GM12878 (cell line): ENCODE data around the gene NUFIP1. TPM values are rescaled to one million over a fixed set of nuclear protein-coding genes. Genes with fewer than 3 reads are reported as not detected.

Experiments
- ATAC-seq: fragments of 200-7000 bp; cut with Tn5 transposase; 3 replicates; pipeline ENCODE4 v1.9.1; 2020; ENCODE audit warnings: mild to moderate bottlenecking, moderate library complexity
- BruUV-seq: library from RNA; stranded (reverse); fragments of 400-500 nt; replicated peaks from 2 replicates; lab custom pipeline; 2021; lab: Mats Ljungman, UMichigan
- CTCF ChIA-PET: fragments of 300-600 bp; sonication (Branson Sonifier 250); formaldehyde crosslinking; extraction: SDS; loops from one replicate; lab custom pipeline; 2021; ENCODE audit warnings: inconsistent platforms; lab: Yijun Ruan, JAX
- POLR2A ChIA-PET: fragments of 350-600 bp; formaldehyde crosslinking; extraction: SDS; loops from one replicate; lab custom pipeline; 2021; ENCODE audit warnings: inconsistent platforms; lab: Charles Lee
- RAD21 ChIA-PET: fragments of 300-600 bp; sonication (Branson Sonifier 250); formaldehyde crosslinking; loops from one replicate; lab custom pipeline; 2023; ENCODE audit warnings: antibody characterized with exemption; ENCODE audit not compliant: unreplicated experiment; lab: Charles Lee
- SMC1A ChIA-PET: fragments of 300-600 bp; sonication (Branson Sonifier 250); formaldehyde crosslinking; loops from one replicate; lab custom pipeline; 2023; ENCODE audit not compliant: unreplicated experiment, uncharacterized antibody; lab: Charles Lee
- DNase-seq: peaks from one replicate; pipeline ENCODE4 v3.0.0-alpha.2; 2011; ENCODE audit warnings: low read depth, low spot score
- FAIRE-seq: peaks from 3 replicates; lab custom pipeline; 2011; peaks lifted over from hg19 to GRCh38; lab: Jason Lieb, UNC
- H2AFZ ChIP-seq: 2 replicates; pipeline ENCODE4 v1.6.0; 2011; ENCODE audit warnings: low read depth, low read length, control low read depth; ENCODE audit not compliant: control insufficient read depth
- H3K27ac ChIP-seq: 2 replicates; pipeline ENCODE4 v1.5.1; 2011; ENCODE audit warnings: control low read depth; ENCODE audit not compliant: control insufficient read depth, insufficient read depth
- H3K27me3 ChIP-seq, 2 experiments: replicated peaks in 1 of 2; 2 replicates each; pipeline versions ENCODE4 v1.6.0 to v1.6.1; 2011; ENCODE audit warnings: low read length in 1 of 2; ENCODE audit not compliant: control insufficient read depth in 2 of 2, insufficient read depth in 2 of 2
- H3K36me3 ChIP-seq, 2 experiments: 2 replicates each; pipeline ENCODE4 v1.5.1; 2011; ENCODE audit warnings: low read length in 1 of 2; ENCODE audit not compliant: control insufficient read depth in 2 of 2, insufficient read depth in 2 of 2
- H3K4me1 ChIP-seq: 2 replicates; pipeline ENCODE4 v1.6.1; 2011; ENCODE audit warnings: mild to moderate bottlenecking, low read length, moderate library complexity, mixed read lengths; ENCODE audit not compliant: control insufficient read depth, insufficient read depth
- H3K4me2 ChIP-seq: 2 replicates; pipeline ENCODE4 v1.6.0; 2011; ENCODE audit warnings: control low read depth; ENCODE audit not compliant: control insufficient read depth, insufficient read depth
- H3K4me3 ChIP-seq: fragments of 200-600 bp; sonication (generic); 2 replicates; pipeline ENCODE4 v1.5.1; 2016
- H3K79me2 ChIP-seq: 2 replicates; pipeline ENCODE4 v1.6.0; 2011; ENCODE audit warnings: low read length; ENCODE audit not compliant: control insufficient read depth, insufficient read depth
- H3K9ac ChIP-seq: 2 replicates; pipeline ENCODE4 v1.8.0; 2011; ENCODE audit warnings: low read length, control low read depth, mixed read lengths; ENCODE audit not compliant: control insufficient read depth, insufficient read depth
- H3K9me3 ChIP-seq: replicated peaks from 3 replicates; pipeline ENCODE4 v1.5.1; 2011; ENCODE audit warnings: mild to moderate bottlenecking, low read length; ENCODE audit not compliant: control insufficient read depth, insufficient read depth
- H4K20me1 ChIP-seq: 2 replicates; pipeline ENCODE4 v1.6.0; 2011; ENCODE audit not compliant: control insufficient read depth, insufficient read depth
- CEBPB ChIP-seq, 2 experiments: fragments of 150-350 bp in 1 of 2; IDR thresholded peaks; 2 replicates each; pipeline ENCODE4 v1.6.1; 2012 to 2014; ENCODE audit warnings: low read depth in 2 of 2, low read length in 2 of 2, borderline replicate concordance in 1 of 2, inconsistent platforms in 1 of 2
- CHD2 ChIP-seq: IDR thresholded peaks from 2 replicates; pipeline ENCODE4 v1.6.1; 2011; ENCODE audit warnings: low read depth, low read length, improper control_type of control experiment, borderline replicate concordance
- E2F4 ChIP-seq: IDR thresholded peaks from 2 replicates; pipeline ENCODE4 v1.6.1; 2012; ENCODE audit warnings: low read depth, low read length, improper control_type of control experiment
- ESRRA ChIP-seq: IDR thresholded peaks from 2 replicates; pipeline ENCODE4 v1.6.1; 2012; ENCODE audit warnings: mild to moderate bottlenecking, low read length, improper control_type of control experiment
- GATAD2B ChIP-seq: fragments of 450-650 bp; conservative IDR thresholded peaks from 2 replicates; pipeline ENCODE4 v1.6.1; 2017; ENCODE audit warnings: low read depth, mild to moderate bottlenecking, moderate library complexity
- NR2C2 ChIP-seq: IDR thresholded peaks from 2 replicates; pipeline ENCODE4 v1.6.1; 2011; ENCODE audit warnings: borderline replicate concordance, low read depth; ENCODE audit not compliant: control insufficient read depth, insufficient read length
- PAX5 ChIP-seq: IDR thresholded peaks from 2 replicates; pipeline ENCODE4 v1.6.1; 2011; ENCODE audit warnings: low read depth, low read length, borderline replicate concordance
- POLR2AphosphoS2 ChIP-seq: IDR thresholded peaks from 2 replicates; pipeline ENCODE4 v1.6.1; 2011; ENCODE audit warnings: low read depth, mild to moderate bottlenecking, low read length, improper control_type of control experiment, moderate library complexity
- RB1 ChIP-seq: fragments of 450-650 bp; formaldehyde crosslinking; IDR thresholded peaks from 2 replicates; pipeline ENCODE4 v1.6.1; 2017; ENCODE audit warnings: mild to moderate bottlenecking, borderline replicate concordance
- RELA ChIP-seq: fragments of 450-650 bp; IDR thresholded peaks from 2 replicates; pipeline ENCODE4 v1.8.0; 2014; ENCODE audit warnings: borderline replicate concordance; ENCODE audit not compliant: partially characterized antibody
- TARDBP ChIP-seq: IDR thresholded peaks from 2 replicates; pipeline ENCODE4 v1.6.1; 2016; ENCODE audit warnings: borderline replicate concordance
- WGBS: methylation state at CpG from one replicate; pipeline ENCODE4 v1.1.6; 2016; ENCODE audit warnings: low lambda C conversion rate; ENCODE audit not compliant: insufficient replicate concordance, insufficient coverage; ENCODE audit errors: missing lambda C conversion rate; 5-methylcytosine and 5-hydroxymethylcytosine counted together
- in situ Hi-C: fragments of 300-500 bp; cut with MboI; formaldehyde crosslinking; loops from 9 replicates; pipeline ENCODE4 v1.14.3; 2018; ENCODE audit warnings: mixed read lengths
- intact Hi-C: fragments of 100-400 bp; cut with micrococcal nuclease; formaldehyde crosslinking; loops from one replicate; pipeline ENCODE4 v1.14.2; 2022; ENCODE audit not compliant: unreplicated experiment
- polyA plus RNA-seq, 11 experiments: library from polyadenylated mRNA; depleted of rRNA in 4 of 11; unstranded in 6 of 11; stranded (reverse) in 5 of 11; fragments of >200 nt; fragmentation: Nextera tagmentation in 4 of 11; fragmentation: Illumina TruSeq in 1 of 11; extraction: Ambion mirVana in 4 of 11; extraction: Trizol in 1 of 11; gene quantifications; 1 replicate in 1 of 11; 2 replicates in 10 of 11; pipeline versions ENCODE4 v1.2.1 to v1.2.3, GENCODE V29; 2011 to 2016; ENCODE audit warnings: inconsistent platforms in 2 of 11, missing spikeins in 2 of 11, low read depth in 1 of 11
- total RNA-seq, 4 experiments: library from RNA; depleted of rRNA in 3 of 4; stranded (reverse); fragments of >200 nt in 3 of 4; fragmentation: Illumina TruSeq in 1 of 4; extraction: Trizol in 1 of 4; gene quantifications; 2 replicates each; pipeline versions ENCODE4 v1.2.1 to v1.2.3, GENCODE V29; 2013 to 2021
- TF ChIP-seq, protein P1 (sequence below): IDR thresholded peaks from 2 replicates; pipeline ENCODE4 v1.6.1; 2012; ENCODE audit warnings: improper control_type of control experiment, low read depth, low read length; ENCODE audit not compliant: insufficient replicate concordance
- TF ChIP-seq, protein P2 (sequence below): fragments of 450-650 bp; IDR thresholded peaks from 2 replicates; pipeline ENCODE4 v1.6.1; 2017; ENCODE audit warnings: mild to moderate bottlenecking

NUFIP1 gene
- total and polyA plus RNA-seq, 10 of the 15 experiments (the other 5 are each of a cell fraction or from before 2014, with no cell fraction given), result 2.5 to 11.2 (median 7.0) TPM

DNA sequence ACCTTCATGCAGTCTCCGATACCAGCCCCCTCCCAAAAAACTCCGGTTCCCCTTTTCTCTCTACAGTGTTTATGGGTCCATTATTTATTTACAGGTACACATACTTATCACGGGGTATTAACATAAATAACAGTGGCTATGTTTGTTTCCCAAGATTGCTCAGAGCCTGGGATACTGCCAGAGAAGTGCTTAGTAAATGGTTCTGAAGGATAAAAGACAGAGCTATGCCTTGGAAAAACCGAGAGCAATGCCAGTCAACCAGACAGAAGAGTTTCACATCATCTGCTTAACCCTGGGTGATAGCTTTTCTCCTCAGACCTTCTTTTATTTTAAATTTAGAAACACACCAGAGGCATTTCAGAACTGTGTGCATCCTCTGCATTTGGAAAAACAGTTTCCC lies 61.3 kb downstream of the NUFIP1 start:
- no peaks in the 10 kb centered on the region for H4K20me1 ChIP-seq
- no peak overlapping the region for H3K4me2 ChIP-seq
- no peak for ATAC-seq
- FAIRE-seq, result no peak
- 19% methylated on average over 4 of the region's 4 CpGs for WGBS
- H3K27ac ChIP-seq, result no peak overlapping the region
- no peaks in the 10 kb centered on the region for H3K79me2 ChIP-seq
- BruUV-seq, result no TSS peak
- H3K36me3 ChIP-seq, result no peaks in the 10 kb centered on the region
- ChIA-PET POLR2A (interaction anchor here (0.6 kb wide), 1 partner anchor 606 kb away, joined by 3 read pairs; no protein-coding TSS in a partner anchor), RAD21 (no interaction called here), SMC1A (interaction anchor here (1.0 to 1.3 kb wide), 3 partner anchors 9 to 26 kb away, joined by 3 read pairs; no protein-coding TSS in a partner anchor), CTCF (no interaction called here)
- H3K9me3 ChIP-seq, result no peaks in the 10 kb centered on the region
- H2AFZ ChIP-seq, result no peak overlapping the region
- no peak for DNase-seq
- H3K4me1 ChIP-seq, result no peaks in the 10 kb centered on the region
- TF ChIP-seq NR2C2 (no peak), CHD2 (no peak), RB1 (no peak), RELA (no peak), PAX5 (no peak), ESRRA (no peak), E2F4 (no peak), CEBPB (IDR thresholded peaks at IDR 0.05; ENCODE audit: borderline replicate concordance in 1 of 2, low read depth in 2 of 2, low read length in 2 of 2) (no peak), POLR2AphosphoS2 (no peak), TARDBP (no peak), GATAD2B (no peak)
- TF ChIP-seq, protein P1, sequence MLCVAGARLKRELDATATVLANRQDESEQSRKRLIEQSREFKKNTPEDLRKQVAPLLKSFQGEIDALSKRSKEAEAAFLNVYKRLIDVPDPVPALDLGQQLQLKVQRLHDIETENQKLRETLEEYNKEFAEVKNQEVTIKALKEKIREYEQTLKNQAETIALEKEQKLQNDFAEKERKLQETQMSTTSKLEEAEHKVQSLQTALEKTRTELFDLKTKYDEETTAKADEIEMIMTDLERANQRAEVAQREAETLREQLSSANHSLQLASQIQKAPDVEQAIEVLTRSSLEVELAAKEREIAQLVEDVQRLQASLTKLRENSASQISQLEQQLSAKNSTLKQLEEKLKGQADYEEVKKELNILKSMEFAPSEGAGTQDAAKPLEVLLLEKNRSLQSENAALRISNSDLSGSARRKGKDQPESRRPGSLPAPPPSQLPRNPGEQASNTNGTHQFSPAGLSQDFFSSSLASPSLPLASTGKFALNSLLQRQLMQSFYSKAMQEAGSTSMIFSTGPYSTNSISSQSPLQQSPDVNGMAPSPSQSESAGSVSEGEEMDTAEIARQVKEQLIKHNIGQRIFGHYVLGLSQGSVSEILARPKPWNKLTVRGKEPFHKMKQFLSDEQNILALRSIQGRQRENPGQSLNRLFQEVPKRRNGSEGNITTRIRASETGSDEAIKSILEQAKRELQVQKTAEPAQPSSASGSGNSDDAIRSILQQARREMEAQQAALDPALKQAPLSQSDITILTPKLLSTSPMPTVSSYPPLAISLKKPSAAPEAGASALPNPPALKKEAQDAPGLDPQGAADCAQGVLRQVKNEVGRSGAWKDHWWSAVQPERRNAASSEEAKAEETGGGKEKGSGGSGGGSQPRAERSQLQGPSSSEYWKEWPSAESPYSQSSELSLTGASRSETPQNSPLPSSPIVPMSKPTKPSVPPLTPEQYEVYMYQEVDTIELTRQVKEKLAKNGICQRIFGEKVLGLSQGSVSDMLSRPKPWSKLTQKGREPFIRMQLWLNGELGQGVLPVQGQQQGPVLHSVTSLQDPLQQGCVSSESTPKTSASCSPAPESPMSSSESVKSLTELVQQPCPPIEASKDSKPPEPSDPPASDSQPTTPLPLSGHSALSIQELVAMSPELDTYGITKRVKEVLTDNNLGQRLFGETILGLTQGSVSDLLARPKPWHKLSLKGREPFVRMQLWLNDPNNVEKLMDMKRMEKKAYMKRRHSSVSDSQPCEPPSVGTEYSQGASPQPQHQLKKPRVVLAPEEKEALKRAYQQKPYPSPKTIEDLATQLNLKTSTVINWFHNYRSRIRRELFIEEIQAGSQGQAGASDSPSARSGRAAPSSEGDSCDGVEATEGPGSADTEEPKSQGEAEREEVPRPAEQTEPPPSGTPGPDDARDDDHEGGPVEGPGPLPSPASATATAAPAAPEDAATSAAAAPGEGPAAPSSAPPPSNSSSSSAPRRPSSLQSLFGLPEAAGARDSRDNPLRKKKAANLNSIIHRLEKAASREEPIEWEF, result no peak
- TF ChIP-seq, protein P2, sequence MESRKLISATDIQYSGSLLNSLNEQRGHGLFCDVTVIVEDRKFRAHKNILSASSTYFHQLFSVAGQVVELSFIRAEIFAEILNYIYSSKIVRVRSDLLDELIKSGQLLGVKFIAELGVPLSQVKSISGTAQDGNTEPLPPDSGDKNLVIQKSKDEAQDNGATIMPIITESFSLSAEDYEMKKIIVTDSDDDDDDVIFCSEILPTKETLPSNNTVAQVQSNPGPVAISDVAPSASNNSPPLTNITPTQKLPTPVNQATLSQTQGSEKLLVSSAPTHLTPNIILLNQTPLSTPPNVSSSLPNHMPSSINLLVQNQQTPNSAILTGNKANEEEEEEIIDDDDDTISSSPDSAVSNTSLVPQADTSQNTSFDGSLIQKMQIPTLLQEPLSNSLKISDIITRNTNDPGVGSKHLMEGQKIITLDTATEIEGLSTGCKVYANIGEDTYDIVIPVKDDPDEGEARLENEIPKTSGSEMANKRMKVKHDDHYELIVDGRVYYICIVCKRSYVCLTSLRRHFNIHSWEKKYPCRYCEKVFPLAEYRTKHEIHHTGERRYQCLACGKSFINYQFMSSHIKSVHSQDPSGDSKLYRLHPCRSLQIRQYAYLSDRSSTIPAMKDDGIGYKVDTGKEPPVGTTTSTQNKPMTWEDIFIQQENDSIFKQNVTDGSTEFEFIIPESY, result no peak
- no peak overlapping the region for H3K4me3 ChIP-seq
- no peak overlapping the region for H3K9ac ChIP-seq
- intact Hi-C loops, result no loop called here
- in situ Hi-C loops, result no loop called here
- H3K27me3 ChIP-seq, result 0 out of 4 replicates have a peak, but pooled peaks cover 0 to 3% of the 10 kb centered on the region in 2 experiments
